ENCODE data around the gene CPAMD8.
A peak's percentile ranks its signal among the peaks of the same experiment; 100 is the strongest.
"Not testable (repeated sequence)": the region's sequence is repeated elsewhere in the genome, so short reads cannot be mapped to it uniquely, and the experiment has no call there.

The CPAMD8 gene

GRCh38 chr19:16890461-16891184 lies 136.0 kb downstream of the CPAMD8 start:
- DNase-seq, result no peak

- no peak for DNase-seq
Measured at GRCh38 chr19:16889883-16890460, 136.6 kb downstream of the CPAMD8 start.

DNA sequence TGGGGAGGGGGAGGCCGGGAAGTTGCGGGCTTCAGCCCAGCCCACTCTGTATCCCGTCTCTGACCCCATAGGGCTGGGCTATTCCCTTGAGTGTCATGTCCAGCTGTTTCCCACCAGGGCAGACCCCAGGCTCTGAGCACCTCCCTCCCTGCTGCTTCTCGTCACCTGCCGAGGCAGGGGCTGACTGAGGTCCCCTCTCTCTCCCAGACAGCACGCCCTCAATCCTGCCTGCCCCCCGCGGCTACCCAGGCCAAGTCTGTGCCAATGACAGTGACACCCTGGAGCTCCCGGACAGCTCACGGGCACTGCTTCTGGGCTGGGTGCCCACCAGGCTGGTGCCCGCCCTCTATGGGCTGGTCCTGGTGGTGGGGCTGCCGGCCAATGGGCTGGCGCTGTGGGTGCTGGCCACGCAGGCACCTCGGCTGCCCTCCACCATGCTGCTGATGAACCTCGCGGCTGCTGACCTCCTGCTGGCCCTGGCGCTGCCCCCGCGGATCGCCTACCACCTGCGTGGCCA lies 137.2 kb downstream of the CPAMD8 start:
- DNase-seq, result no peak

DNA sequence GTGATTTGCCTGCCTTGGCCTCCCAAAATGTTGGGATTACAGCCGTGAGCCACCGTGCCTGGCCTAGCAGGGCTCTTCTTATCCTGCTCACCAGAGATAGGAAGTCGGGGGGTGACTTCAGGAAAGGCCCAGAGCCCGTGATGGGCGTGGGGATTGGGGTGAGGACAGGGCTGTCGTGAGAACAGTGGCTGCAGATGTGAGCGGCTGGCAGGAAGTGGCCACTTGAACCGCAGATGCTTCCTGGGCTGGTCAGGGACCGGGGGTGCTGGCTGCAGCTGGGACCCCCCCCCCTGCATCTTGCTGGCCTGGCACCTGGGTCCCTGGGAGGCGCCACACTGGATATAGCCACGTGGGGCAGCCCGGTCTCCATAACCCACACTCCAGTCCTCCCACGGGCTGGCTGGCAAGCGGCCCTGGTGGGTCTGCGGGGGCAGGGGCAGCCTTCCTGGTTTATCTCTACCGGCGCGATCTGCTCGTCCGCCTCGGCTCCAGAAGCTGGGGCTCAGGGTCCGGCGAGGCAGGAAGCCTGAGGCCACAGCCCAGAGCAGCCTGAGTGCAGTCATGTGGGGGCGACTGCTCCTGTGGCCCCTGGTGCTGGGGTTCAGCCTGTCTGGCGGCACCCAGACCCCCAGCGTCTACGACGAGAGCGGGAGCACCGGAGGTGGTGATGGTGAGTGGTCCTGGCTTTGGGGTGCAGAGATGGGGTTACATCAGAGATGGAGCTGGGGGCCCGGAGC lies 137.8 kb downstream of the CPAMD8 start, which contains the start of gene F2RL3:
Gene F2RL3 (plus strand): TSS at position 371 of the 737 bp plus-strand sequence. CDS start 191 bp downstream, at position 562.
- DNase-seq, result peak; percentile 26

- no peak for DNase-seq
Measured at GRCh38 chr19:16887353-16888265, 139.0 kb downstream of the CPAMD8 start.

GRCh38 chr19:16886305-16886880 lies 140.2 kb downstream of the CPAMD8 start:
- no peak for DNase-seq

DNA sequence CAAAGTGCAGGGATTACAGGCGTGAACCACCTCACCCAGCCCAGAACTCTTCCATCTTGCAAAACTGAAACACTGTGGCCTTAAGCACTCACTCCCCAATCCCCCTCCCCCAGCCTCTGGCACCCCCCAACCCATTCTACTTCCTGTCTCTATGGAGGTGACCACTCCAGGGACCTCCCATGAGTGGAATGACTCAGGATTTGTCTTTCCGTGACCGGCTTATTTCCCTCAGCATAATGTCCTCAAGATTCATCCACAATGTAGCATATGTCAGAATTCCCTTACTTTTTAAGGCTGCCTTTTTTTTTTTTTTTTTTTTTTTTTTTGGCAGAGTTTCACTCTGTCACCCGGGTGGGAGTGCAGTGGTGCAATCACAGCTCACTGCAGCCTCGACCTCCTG lies 141.4 kb downstream of the CPAMD8 start:
- no peak for DNase-seq

- DNase-seq, result no peak
Measured at GRCh38 chr19:16883522-16883921, 143.1 kb downstream of the CPAMD8 start.

DNA sequence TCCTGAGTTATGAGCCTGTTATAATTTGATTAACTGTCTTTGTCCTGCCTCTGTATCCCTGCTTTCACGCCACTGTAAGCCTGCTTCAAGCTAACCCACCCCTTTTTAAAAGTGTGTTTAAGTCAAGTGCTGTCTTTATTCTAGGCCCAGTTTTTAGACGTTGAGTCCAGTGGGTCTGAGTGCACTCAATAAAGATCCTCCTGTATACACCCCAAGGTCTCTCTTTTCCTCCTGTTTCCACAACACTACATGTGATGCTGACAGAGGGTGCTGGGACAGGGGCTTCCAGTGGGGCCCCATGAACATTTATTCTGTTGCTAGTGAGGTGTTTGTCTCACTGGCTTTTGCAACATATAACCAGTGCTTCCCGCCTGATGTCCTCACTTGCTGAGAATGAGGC lies 144.5 kb downstream of the CPAMD8 start:
- DNase-seq, result no peak

- DNase-seq, result no peak
Measured at GRCh38 chr19:16880884-16881554, 145.6 kb downstream of the CPAMD8 start.

GRCh38 chr19:16878181-16878965 lies 148.2 kb downstream of the CPAMD8 start:
- DNase-seq, result no peak

- no peak for DNase-seq
Measured at GRCh38 chr19:16877581-16877980, 149.0 kb downstream of the CPAMD8 start.

DNA sequence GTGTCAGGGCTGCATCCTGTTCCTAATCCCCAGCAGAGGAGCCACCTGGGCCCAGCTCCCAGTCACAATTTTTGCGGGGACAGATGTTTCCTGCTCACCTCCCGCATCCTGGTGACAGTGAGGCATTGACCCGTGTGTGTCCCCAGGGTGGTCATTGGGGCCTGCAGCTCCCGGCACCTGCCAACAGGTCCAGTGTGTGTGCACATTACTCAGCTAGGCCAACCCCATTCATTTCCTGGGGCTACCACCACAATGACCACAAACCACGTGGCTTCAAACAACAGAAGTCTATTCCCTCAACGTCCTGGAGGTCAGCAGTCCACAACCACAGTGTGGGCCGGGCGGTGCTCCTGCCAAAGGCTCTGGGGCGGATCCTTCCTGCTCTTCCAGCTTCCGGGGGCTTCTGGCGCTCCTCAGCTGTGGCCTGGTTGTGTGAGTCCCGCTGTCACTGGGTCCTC lies 149.7 kb downstream of the CPAMD8 start:
- DNase-seq, result no peak

GRCh38 chr19:16875584-16876555 lies 150.7 kb downstream of the CPAMD8 start:
- DNase-seq, result no peak

DNA sequence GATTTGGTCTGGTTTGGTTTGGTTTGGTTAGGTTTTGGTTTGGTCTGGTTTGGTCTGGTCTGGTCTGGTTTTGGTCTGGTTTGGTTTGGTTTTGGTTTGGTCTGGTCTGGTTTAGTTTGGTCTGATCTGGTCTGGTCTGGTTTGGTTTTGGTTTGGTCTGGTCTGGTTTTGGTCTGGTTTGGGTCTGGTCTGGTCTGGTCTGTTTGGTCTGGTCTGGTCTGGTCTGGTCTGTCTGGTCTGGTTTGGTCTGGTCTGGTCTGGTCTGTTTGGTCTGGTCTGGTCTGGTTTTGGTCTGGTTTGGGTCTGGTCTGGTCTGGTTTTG lies 151.7 kb downstream of the CPAMD8 start:
- DNase-seq, result not testable (repeated sequence)

GRCh38 chr19:16874250-16874977 lies 152.2 kb downstream of the CPAMD8 start:
- DNase-seq, result no peak

- DNase-seq, result no peak
Measured at GRCh38 chr19:16873594-16873993, 153.0 kb downstream of the CPAMD8 start.

GRCh38 chr19:16872728-16873127 lies 153.9 kb downstream of the CPAMD8 start:
- no peak for DNase-seq

GRCh38 chr19:16871871-16872270 lies 154.7 kb downstream of the CPAMD8 start:
- no peak for DNase-seq

All from activated CD4-positive, alpha-beta T cell treated with anti-CD3 and anti-CD28 coated beads, Interleukin-2, amount 50 U/mL, for 16 hours (primary cell).